Measurements from ENCODE around the gene CCSER1. TPM values are rescaled to one million over a fixed set of nuclear protein-coding genes. Genes with fewer than 3 reads are reported as not detected.

The CCSER1 gene
- total RNA-seq, 4 donors from 2014 or later: 27.5 to 66.5 (median 54.3) TPM

DNA sequence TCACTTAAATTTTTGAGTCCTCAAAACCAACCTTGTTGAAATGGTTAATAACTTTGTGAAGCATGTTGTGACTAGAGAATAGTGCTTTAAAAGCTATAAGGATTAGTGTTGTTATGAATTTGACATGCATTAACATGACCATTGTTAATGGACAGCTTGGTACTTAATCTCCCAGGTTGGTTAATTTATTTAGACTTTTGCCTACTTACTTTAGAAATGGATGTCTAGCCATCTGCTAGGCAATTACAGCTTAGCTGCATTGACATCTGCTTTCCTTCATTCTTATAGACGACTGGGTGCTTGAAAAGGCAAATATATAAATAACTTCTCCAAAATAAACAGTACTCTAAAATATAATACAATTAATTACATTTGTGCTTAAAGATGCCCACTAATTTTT is 368.0 kb downstream of the CCSER1 start:
- TF ChIP-seq, protein P1, sequence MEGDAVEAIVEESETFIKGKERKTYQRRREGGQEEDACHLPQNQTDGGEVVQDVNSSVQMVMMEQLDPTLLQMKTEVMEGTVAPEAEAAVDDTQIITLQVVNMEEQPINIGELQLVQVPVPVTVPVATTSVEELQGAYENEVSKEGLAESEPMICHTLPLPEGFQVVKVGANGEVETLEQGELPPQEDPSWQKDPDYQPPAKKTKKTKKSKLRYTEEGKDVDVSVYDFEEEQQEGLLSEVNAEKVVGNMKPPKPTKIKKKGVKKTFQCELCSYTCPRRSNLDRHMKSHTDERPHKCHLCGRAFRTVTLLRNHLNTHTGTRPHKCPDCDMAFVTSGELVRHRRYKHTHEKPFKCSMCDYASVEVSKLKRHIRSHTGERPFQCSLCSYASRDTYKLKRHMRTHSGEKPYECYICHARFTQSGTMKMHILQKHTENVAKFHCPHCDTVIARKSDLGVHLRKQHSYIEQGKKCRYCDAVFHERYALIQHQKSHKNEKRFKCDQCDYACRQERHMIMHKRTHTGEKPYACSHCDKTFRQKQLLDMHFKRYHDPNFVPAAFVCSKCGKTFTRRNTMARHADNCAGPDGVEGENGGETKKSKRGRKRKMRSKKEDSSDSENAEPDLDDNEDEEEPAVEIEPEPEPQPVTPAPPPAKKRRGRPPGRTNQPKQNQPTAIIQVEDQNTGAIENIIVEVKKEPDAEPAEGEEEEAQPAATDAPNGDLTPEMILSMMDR (IDR thresholded peaks at IDR 0.05): no peak
- no peak for TF ChIP-seq POLR2A (IDR thresholded peaks at IDR 0.05)
- no peaks in the 10 kb centered on the region for H3K36me3 ChIP-seq
- DNase-seq: no peak
- no peaks in the 10 kb centered on the region for H3K27me3 ChIP-seq
- no peak overlapping the region for H3K4me3 ChIP-seq
- no peaks in the 10 kb centered on the region for H3K4me1 ChIP-seq
- no peaks in the 10 kb centered on the region for H3K9me3 ChIP-seq
- no peak overlapping the region for H3K27ac ChIP-seq

DNA sequence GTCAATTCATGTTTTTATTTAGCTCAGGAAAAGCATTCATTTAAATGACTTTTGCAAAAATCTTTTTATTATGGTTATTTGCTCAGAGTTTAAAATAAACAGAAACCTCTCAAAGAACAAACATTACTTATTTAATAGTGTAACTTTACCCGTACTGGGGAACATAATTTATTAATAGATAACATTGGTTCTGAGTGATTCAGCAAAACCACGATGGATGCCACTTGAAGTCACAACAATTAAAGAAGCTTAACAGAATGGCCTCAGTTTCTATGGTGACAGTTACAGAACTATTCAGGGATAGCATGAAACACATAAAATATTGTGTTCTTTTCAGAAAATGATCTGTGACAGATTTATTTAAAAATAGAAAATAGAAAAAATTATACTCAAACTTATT is 368.7 kb downstream of the CCSER1 start:
- H3K27ac ChIP-seq: no peak overlapping the region
- no peaks in the 10 kb centered on the region for H3K9me3 ChIP-seq
- no peaks in the 10 kb centered on the region for H3K36me3 ChIP-seq
- no peaks in the 10 kb centered on the region for H3K4me1 ChIP-seq
- H3K27me3 ChIP-seq: no peaks in the 10 kb centered on the region
- no peak overlapping the region for H3K4me3 ChIP-seq
- no peak for TF ChIP-seq POLR2A (IDR thresholded peaks at IDR 0.05)
- TF ChIP-seq, protein P1 (IDR thresholded peaks at IDR 0.05): no peak
- no peak for DNase-seq

DNA sequence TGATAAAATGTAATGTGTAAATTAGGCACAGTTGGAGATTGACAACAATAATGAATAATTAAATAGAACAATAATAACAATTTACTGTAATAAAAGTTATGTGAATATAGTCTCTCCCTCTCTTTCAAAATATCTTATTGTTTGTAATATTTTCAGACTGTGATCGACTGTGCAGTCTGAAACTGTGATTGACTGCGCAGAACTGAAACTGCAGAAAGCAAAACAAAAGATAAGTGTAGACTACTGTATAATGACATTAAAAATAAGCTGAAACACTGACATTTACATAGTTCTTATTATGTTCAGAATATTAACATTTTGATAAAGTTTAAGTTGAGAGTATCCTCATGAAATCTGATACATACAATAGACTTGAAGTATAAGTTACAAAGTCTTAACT is 371.0 kb downstream of the CCSER1 start:
- no peak for DNase-seq
- TF ChIP-seq POLR2A (IDR thresholded peaks at IDR 0.05): no peak
- TF ChIP-seq, protein P1 (IDR thresholded peaks at IDR 0.05): no peak
- no peaks in the 10 kb centered on the region for H3K9me3 ChIP-seq
- no peaks in the 10 kb centered on the region for H3K36me3 ChIP-seq
- no peak overlapping the region for H3K4me3 ChIP-seq
- no peak overlapping the region for H3K27ac ChIP-seq
- H3K4me1 ChIP-seq: no peaks in the 10 kb centered on the region
- H3K27me3 ChIP-seq: no peaks in the 10 kb centered on the region

DNA sequence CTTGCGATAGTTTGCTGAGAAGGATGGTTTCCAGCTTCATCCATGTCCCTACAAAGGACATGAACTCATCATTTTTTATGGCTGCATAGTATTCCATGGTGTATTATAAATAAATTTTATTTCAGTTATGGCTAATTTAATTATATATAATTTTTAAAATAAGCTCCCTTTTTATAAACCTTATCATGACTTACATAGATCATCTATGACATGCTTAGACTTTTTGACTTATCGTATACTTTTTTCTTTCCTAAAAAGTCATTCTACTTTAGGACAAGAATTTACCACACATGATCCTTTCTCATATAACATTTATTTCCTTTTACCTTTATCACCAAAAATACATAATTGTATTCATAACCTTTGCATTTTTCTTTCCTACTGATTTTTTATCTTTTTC is 376.5 kb downstream of the CCSER1 start:
- Histone ChIP-seq H3K4me1 (no peaks in the 10 kb centered on the region), H3K4me3 (no peak overlapping the region), H3K36me3 (no peaks in the 10 kb centered on the region), H3K9me3 (no peaks in the 10 kb centered on the region), H3K27me3 (no peaks in the 10 kb centered on the region), H3K27ac (no peak overlapping the region)
- TF ChIP-seq POLR2A (IDR thresholded peaks at IDR 0.05): no peak
- TF ChIP-seq, protein P1 (IDR thresholded peaks at IDR 0.05): no peak
- DNase-seq: no peak

DNA sequence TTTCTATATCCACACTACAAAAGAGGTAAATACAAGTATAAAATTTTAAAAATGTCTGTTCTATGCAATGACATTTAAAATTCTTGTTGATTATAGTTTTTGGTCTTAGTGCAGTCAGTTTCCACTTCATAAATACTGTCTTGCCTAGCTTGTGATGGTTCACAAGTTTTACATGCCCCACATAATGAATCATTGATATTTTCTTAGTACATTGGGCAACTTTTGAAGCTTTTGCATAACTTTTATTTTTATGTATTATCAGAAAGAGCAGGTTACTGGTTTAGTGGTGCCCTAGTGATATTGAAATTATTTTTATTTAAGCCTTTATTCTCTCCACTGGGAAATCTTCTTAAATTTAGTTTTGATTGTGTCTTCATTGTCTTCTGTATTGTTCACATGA is 388.0 kb downstream of the CCSER1 start:
- no peak for DNase-seq
- no peak for TF ChIP-seq POLR2A (IDR thresholded peaks at IDR 0.05)
- TF ChIP-seq, protein P1 (IDR thresholded peaks at IDR 0.05): no peak
- no peaks in the 10 kb centered on the region for H3K27me3 ChIP-seq

DNA sequence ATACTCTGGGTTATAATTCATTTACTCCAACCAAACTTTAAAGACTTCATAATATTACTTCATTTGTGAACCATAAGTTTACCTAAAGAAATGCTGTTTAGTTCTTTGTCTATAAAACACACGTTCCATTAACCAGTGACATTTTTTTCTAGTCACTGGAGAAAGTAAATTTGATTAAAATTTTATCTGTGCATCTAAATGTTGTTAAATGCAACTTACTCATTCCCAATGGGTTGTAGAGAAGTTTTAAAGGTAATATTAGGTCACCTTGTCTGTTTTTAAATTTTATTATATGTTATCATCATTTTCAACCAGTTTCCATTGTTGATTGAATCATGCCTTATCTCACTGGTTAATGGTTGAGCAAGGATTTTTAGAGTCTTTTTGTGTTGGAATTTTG is 401.4 kb downstream of the CCSER1 start:
- TF ChIP-seq POLR2A (IDR thresholded peaks at IDR 0.05): no peak
- TF ChIP-seq, protein P1 (IDR thresholded peaks at IDR 0.05): no peak
- no peak overlapping the region for H3K4me3 ChIP-seq
- no peak for DNase-seq

More for the DNA sequence above, 388.0 kb downstream of the CCSER1 start:
- no peaks in the 10 kb centered on the region for H3K9me3 ChIP-seq
- no peaks in the 10 kb centered on the region for H3K4me1 ChIP-seq
- H3K36me3 ChIP-seq: no peaks in the 10 kb centered on the region
- no peak overlapping the region for H3K27ac ChIP-seq
- no peak overlapping the region for H3K4me3 ChIP-seq

More for the DNA sequence above, 401.4 kb downstream of the CCSER1 start:
- H3K27me3 ChIP-seq: no peaks in the 10 kb centered on the region
- no peaks in the 10 kb centered on the region for H3K36me3 ChIP-seq
- no peaks in the 10 kb centered on the region for H3K4me1 ChIP-seq
- no peaks in the 10 kb centered on the region for H3K9me3 ChIP-seq
- no peak overlapping the region for H3K27ac ChIP-seq
